Nephron (organoid): ENCODE measurements around the gene FKBP3.

ENCODE experiments used
- H3K27ac Mint-ChIP-seq, 3 experiments: 2 replicates each; pipeline ENCODE4 v1.8.0; 2020; ENCODE audit warnings: mixed read lengths in 3 of 3, mild to moderate bottlenecking in 2 of 3, moderate library complexity in 1 of 3
- H3K27me3 Mint-ChIP-seq: 2 replicates; pipeline ENCODE4 v1.8.0; 2021; ENCODE audit warnings: low read depth, mild to moderate bottlenecking, moderate library complexity, mixed read lengths
- H3K36me3 Mint-ChIP-seq: 2 replicates; pipeline ENCODE4 v1.8.0; 2020; ENCODE audit warnings: low read depth, mixed read lengths
- H3K4me1 Mint-ChIP-seq: 2 replicates; pipeline ENCODE4 v1.8.0; 2020; ENCODE audit warnings: mixed read lengths
- H3K4me3 Mint-ChIP-seq, 3 experiments: 2 replicates each; pipeline ENCODE4 v1.8.0; 2020; ENCODE audit warnings: mild to moderate bottlenecking in 3 of 3, mixed read lengths in 3 of 3, moderate library complexity in 2 of 3
- H3K9me3 Mint-ChIP-seq: 2 replicates; pipeline ENCODE4 v1.8.0; 2020; ENCODE audit warnings: mixed read lengths
- TF ChIP-seq, protein P1 (sequence below), 3 experiments: fragments of 200-600 bp; sonication (generic); IDR thresholded peaks; one replicate each; pipeline ENCODE4 v1.5.0; 2021; ENCODE audit warnings: antibody characterized with exemption in 3 of 3; ENCODE audit not compliant: unreplicated experiment in 3 of 3

FKBP3 gene

DNA sequence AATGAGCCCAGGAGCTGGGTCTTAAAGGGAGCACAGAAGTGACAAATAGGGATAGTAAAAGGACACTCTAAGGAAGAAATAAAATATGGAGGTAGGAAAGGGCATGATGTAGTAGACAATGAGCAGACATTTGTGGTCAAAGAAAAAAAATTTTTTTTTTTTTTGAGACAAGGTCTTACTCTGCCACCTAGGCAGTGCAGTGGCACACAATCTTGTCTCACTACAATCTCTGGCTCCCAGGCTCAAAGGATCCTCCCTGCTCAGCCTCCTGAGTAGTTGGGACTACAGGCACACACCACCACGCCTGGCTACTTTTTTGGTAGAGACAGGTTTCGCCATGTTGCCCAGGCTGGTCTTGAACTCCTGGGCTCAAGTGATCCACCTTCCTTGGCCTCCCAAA is 8.5 kb downstream of the FKBP3 start:
- Mint-ChIP-seq H3K4me3 (no peak overlapping the region), H3K9me3 (no peaks in the 10 kb centered on the region), H3K27ac (no peak overlapping the region), H3K4me1 (peaks cover 5% of the 10 kb centered on the region), H3K27me3 (no peaks in the 10 kb centered on the region), H3K36me3 (peaks cover 57% of the 10 kb centered on the region)
- TF ChIP-seq, protein P1, sequence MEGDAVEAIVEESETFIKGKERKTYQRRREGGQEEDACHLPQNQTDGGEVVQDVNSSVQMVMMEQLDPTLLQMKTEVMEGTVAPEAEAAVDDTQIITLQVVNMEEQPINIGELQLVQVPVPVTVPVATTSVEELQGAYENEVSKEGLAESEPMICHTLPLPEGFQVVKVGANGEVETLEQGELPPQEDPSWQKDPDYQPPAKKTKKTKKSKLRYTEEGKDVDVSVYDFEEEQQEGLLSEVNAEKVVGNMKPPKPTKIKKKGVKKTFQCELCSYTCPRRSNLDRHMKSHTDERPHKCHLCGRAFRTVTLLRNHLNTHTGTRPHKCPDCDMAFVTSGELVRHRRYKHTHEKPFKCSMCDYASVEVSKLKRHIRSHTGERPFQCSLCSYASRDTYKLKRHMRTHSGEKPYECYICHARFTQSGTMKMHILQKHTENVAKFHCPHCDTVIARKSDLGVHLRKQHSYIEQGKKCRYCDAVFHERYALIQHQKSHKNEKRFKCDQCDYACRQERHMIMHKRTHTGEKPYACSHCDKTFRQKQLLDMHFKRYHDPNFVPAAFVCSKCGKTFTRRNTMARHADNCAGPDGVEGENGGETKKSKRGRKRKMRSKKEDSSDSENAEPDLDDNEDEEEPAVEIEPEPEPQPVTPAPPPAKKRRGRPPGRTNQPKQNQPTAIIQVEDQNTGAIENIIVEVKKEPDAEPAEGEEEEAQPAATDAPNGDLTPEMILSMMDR (IDR thresholded peaks at IDR 0.05; ENCODE audit: unreplicated experiment in 3 of 3) = no peak

DNA sequence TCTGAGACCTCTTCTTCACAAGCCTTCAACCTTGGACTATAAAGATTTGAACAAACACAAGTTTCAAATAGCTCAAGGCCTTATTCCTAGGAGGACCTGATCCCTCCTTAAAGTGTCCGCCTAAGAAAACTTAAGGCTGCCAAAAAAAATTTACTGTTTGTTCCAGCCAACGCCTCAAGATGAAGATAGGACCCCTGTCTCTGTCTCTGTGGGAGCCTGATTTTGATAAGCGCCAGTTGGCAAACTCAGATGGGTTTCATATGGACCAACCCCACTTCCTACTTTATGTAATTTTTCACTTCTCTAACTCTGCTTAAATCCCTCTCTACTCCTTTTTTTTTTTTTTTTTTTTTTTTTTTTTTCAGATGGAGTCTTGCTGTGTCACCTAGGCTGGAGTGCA is 11.0 kb downstream of the FKBP3 start:
- TF ChIP-seq, protein P1 (IDR thresholded peaks at IDR 0.05; ENCODE audit: unreplicated experiment in 3 of 3) = no peak
- H3K27ac Mint-ChIP-seq = no peak overlapping the region
- H3K27me3 Mint-ChIP-seq = no peaks in the 10 kb centered on the region
- H3K4me3 Mint-ChIP-seq = no peak overlapping the region
- H3K9me3 Mint-ChIP-seq = no peaks in the 10 kb centered on the region
- peaks cover 5% of the 10 kb centered on the region for H3K4me1 Mint-ChIP-seq
- H3K36me3 Mint-ChIP-seq = peaks cover 73% of the 10 kb centered on the region

DNA sequence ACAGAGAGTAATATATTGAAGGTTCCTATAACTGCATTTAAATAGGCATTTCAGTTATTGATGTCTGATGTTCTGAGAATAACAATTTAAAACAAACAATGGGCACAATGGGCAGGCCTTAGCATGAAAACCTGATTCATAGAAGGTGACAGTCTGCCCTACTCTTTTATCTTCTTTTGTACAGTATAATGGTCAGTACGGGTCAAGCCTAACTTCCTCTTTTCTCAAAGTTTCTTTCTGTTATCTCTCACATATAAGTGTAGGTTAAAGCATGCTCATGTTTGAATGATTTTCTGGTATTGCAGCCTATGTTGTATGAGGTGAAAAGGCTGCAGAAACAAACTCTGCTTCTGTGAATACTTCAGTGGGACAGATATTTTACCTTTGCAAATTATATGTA is 14.2 kb downstream of the FKBP3 start:
- TF ChIP-seq, protein P1 (IDR thresholded peaks at IDR 0.05; ENCODE audit: unreplicated experiment in 3 of 3) = no peak
- Mint-ChIP-seq H3K27me3 (no peaks in the 10 kb centered on the region), H3K27ac (no peak overlapping the region), H3K4me1 (no peaks in the 10 kb centered on the region), H3K4me3 (no peak overlapping the region), H3K36me3 (peaks cover 76% of the 10 kb centered on the region), H3K9me3 (no peaks in the 10 kb centered on the region)

DNA sequence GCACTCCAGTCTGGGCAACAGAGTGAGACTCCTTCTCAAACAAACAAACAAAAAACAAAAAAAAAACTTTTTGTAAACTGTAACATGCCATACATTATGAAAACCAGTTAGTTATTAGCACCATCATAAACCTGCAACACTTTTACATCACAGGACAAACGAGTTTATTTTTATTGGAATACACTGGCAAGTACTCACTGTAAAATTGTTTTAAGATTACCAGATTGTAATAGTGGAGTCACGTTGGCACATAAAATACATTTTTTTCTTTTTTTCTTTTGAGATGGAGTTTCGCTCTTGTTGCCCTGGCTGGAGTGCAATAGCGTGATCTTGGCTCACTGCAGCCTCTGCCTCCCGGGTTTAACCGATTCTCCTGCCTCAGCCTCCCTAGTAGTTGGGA is 15.7 kb downstream of the FKBP3 start:
- Mint-ChIP-seq H3K4me3 (no peak overlapping the region), H3K4me1 (no peaks in the 10 kb centered on the region), H3K27me3 (no peaks in the 10 kb centered on the region), H3K36me3 (peaks cover 77% of the 10 kb centered on the region), H3K9me3 (no peaks in the 10 kb centered on the region), H3K27ac (no peak overlapping the region)
- TF ChIP-seq, protein P1 (IDR thresholded peaks at IDR 0.05; ENCODE audit: unreplicated experiment in 3 of 3) = no peak

DNA sequence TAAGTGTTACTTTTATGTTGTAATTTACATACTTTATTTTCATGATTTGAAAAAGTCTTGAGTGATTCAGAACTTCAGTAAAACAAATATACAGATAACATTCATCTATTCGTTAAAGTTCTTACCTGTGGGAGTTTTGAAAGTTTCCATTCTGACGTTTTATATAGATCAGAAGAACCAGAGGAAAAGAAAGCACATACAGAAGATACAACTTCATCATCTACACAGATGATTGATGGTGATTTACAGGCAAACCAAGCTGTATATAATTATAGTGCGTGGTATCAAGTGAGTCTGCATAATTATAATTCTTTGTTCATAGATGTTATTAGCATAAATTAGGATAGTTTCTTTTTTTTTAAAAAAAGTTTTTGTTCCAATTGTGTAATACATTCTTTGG is 20.0 kb downstream of the FKBP3 start:
- Mint-ChIP-seq H3K9me3 (no peaks in the 10 kb centered on the region), H3K27ac (no peak overlapping the region), H3K4me3 (no peak overlapping the region), H3K4me1 (no peaks in the 10 kb centered on the region), H3K27me3 (no peaks in the 10 kb centered on the region), H3K36me3 (peaks cover 69% of the 10 kb centered on the region)
- TF ChIP-seq, protein P1 (IDR thresholded peaks at IDR 0.05; ENCODE audit: unreplicated experiment in 3 of 3) = no peak

DNA sequence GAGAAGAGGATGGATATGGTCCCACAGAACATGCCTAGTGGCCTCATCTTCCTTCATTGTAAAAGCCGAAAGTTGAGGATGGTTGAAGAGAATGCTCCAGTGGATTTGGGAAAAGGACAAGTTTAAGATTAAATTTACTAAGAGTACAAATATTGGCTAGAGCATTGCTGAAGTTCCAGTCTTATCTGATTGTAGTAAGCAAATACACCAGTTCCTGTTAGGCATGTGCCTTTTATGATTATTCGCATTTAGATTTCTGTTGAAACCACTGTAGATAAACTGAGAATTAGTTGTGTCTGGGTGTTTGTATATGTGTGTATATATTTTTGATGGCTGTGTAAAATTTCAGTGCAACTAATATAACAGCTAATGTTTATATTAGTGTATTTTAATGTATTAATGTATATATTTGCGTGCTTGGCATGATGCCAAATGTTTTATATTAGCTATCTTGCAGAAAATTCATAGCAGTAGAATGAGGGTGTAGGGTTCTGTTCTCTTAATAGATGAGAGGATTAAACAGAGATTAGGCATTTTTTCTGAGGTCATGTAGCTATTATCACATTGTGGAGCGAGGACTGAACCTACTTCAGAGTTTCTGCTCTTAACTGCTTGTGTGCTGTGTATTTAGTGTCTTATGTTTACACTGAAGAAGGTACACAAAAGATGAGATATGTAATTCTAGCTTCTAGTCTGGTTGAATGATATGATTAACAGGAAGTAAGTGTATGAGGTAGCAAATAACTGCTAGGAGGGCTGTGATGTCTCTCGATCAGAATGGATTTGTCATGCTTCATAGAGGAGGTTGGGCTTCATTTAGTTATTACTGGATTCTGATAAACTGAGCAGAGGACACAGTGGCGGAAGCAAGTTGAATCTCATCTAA is 21.1 kb downstream of the FKBP3 start:
- Mint-ChIP-seq H3K27ac (peak overlapping the region in 1 of 3 experiments; percentile 18), H3K4me1 (no peaks in the 10 kb centered on the region), H3K36me3 (peaks cover 64% of the 10 kb centered on the region), H3K9me3 (no peaks in the 10 kb centered on the region), H3K27me3 (no peaks in the 10 kb centered on the region), H3K4me3 (no peak overlapping the region)
- TF ChIP-seq, protein P1 (IDR thresholded peaks at IDR 0.05; ENCODE audit: unreplicated experiment in 3 of 3) = no peak
